Measurements from ENCODE around the gene LRG1. TPM values are rescaled to one million over a fixed set of nuclear protein-coding genes. Genes with fewer than 3 reads are reported as not detected.
A peak's percentile ranks its signal among the peaks of the same experiment; 100 is the strongest.

The LRG1 gene
- total and polyA plus RNA-seq, 9 of the 15 experiments (the other 6 are each of a cell fraction or from before 2014, with no cell fraction given): 1.5 to 11.9 (median 8.7) TPM

- TF ChIP-seq ZNF407 (IDR thresholded peaks at IDR 0.05; ENCODE audit: low read depth) (no peak), USF2 (CRISPR knock-in tag; IDR thresholded peaks at IDR 0.05) (0 out of 2 replicates have a peak, but pooled peaks have one; percentile 15), FOS (IDR thresholded peaks at IDR 0.05; ENCODE audit: extremely low read depth, insufficient read length) (peak; percentile 11), CEBPZ (IDR thresholded peaks at IDR 0.05; ENCODE audit: borderline replicate concordance, low read depth, low read length) (no peak), STAT5A (IDR thresholded peaks at IDR 0.05; ENCODE audit: borderline replicate concordance, low read length) (no peak), CREB1 (IDR thresholded peaks at IDR 0.05) (no peak), CREB1 (CRISPR knock-in tag; IDR thresholded peaks at IDR 0.05) (no peak), HNRNPUL1 (IDR thresholded peaks at IDR 0.05; ENCODE audit: low read length) (no peak), POLR2G (IDR thresholded peaks at IDR 0.05; ENCODE audit: low read depth, low read length) (peak; percentile 92), ESRRA (IDR thresholded peaks at IDR 0.05; ENCODE audit: borderline replicate concordance, low read depth) (0 out of 2 replicates have a peak, but pooled peaks have one; percentile 65), MNT (conservative IDR thresholded peaks at IDR 0.05) (peak; percentile 50 to 73; a peak in 3 of 4 replicates), SP1 (CRISPR knock-in tag; IDR thresholded peaks at IDR 0.05) (peak; percentile 64), KHSRP (IDR thresholded peaks at IDR 0.05) (no peak)
Observed at GRCh38 chr19:4534836-4535658, 4.8 kb downstream of the LRG1 start, which contains the start of gene PLIN5 (continued).
